T47D (cell line): ENCODE measurements around the gene ACYP2.
"Not testable (repeated sequence)": the region's sequence is repeated elsewhere in the genome, so short reads cannot be mapped to it uniquely, and the experiment has no call there.

Source experiments
- DNase-seq, 2 experiments: peaks; one replicate each; pipeline versions ENCODE4 v3.0.0 to v3.0.0-alpha.2; 2011 to 2012; ENCODE audit warnings: low read depth in 1 of 2, low spot score in 1 of 2
- JUND ChIP-seq: IDR thresholded peaks from 2 replicates; pipeline ENCODE4 v1.6.1; 2012; ENCODE audit warnings: low read depth
- in situ Hi-C: cut with HindIII; loops from 2 replicates; pipeline ENCODE4 v1.10.0; 2016; ENCODE audit warnings: low sequenced_read_pairs, low pct_unique_long_range_greater_than_20kb

ACYP2 gene

GRCh38 chr2:54115284-54116137, at the start of gene ACYP2:
Gene ACYP2, plus strand, starts transcription at chr2:54115615.
- in situ Hi-C loops, result no loop called here
- DNase-seq, result peak; percentile 77 to 92

GRCh38 chr2:54065891-54066290, 49.5 kb upstream of the ACYP2 start:
- no peak for DNase-seq
- no peak for TF ChIP-seq JUND
- in situ Hi-C loops, result no loop called here

More at GRCh38 chr2:54115284-54116137, at the start of gene ACYP2:
- TF ChIP-seq JUND, result no peak

GRCh38 chr2:54067851-54068375, 47.5 kb upstream of the ACYP2 start:
- no peak for TF ChIP-seq JUND
- no peak for DNase-seq
- in situ Hi-C loops, result no loop called here

GRCh38 chr2:54072483-54072882, 42.9 kb upstream of the ACYP2 start:
- in situ Hi-C loops, DNase-seq: not testable (repeated sequence)

- TF ChIP-seq JUND, result no peak
- DNase-seq, result peak in 1 of 2 experiments; percentile 20
- in situ Hi-C loops, result no loop called here
These were observed 41.6 kb upstream of the ACYP2 start for GRCh38 chr2:54073796-54074195.

GRCh38 chr2:54074606-54075341, 40.6 kb upstream of the ACYP2 start:
- DNase-seq, result no peak
- no peak for TF ChIP-seq JUND
- in situ Hi-C loops, result no loop called here

- TF ChIP-seq JUND, result no peak
- in situ Hi-C loops, result no loop called here
- DNase-seq, result no peak
These were observed 38.8 kb upstream of the ACYP2 start for GRCh38 chr2:54076586-54076985.

GRCh38 chr2:54077088-54077900, 38.1 kb upstream of the ACYP2 start:
- DNase-seq, result no peak
- in situ Hi-C loops, result no loop called here
- no peak for TF ChIP-seq JUND

GRCh38 chr2:54079331-54079730, 36.1 kb upstream of the ACYP2 start:
- no peak for TF ChIP-seq JUND
- in situ Hi-C loops, result no loop called here

GRCh38 chr2:54081574-54081973, 33.8 kb upstream of the ACYP2 start:
- TF ChIP-seq JUND, result no peak
- no peak for DNase-seq
- in situ Hi-C loops, result no loop called here

More at GRCh38 chr2:54079331-54079730, 36.1 kb upstream of the ACYP2 start:
- DNase-seq, result no peak

GRCh38 chr2:54083021-54083420, 32.4 kb upstream of the ACYP2 start:
- DNase-seq, result no peak
- TF ChIP-seq JUND, result no peak
- in situ Hi-C loops, result no loop called here

GRCh38 chr2:54083445-54083844, 32.0 kb upstream of the ACYP2 start:
- in situ Hi-C loops, result no loop called here
- no peak for DNase-seq
- TF ChIP-seq JUND, result no peak
